A549 (cell line): Measurements from ENCODE around the gene EDNRA. TPM values are rescaled to one million over a fixed set of nuclear protein-coding genes. Genes with fewer than 3 reads are reported as not detected.

Experiments used
- ATAC-seq, 2 experiments: fragments of 200-7000 bp in 1 of 2; fragments of >200 bp in 1 of 2; cut with Nextera tagmentation in 1 of 2; cut with Tn5 transposase in 1 of 2; 3 replicates each; pipeline versions ENCODE4 v1.8.0 to v1.9.1; 2018 to 2020; ENCODE audit warnings: mild to moderate bottlenecking in 1 of 2, moderate library complexity in 1 of 2
- CTCF ChIA-PET: fragments of 300-600 bp; sonication (Branson Sonifier 250); formaldehyde crosslinking; extraction: SDS; loops from one replicate; lab custom pipeline; 2021; ENCODE audit warnings: antibody characterized with exemption, inconsistent platforms; lab: Yijun Ruan, JAX
- POLR2A ChIA-PET: fragments of 350-600 bp; formaldehyde crosslinking; extraction: SDS; loops from one replicate; lab custom pipeline; 2021; ENCODE audit warnings: antibody characterized with exemption, inconsistent platforms; lab: Yijun Ruan, JAX
- DNase-seq, 2 experiments: peaks; one replicate each; pipeline versions ENCODE4 v3.0.0 to v3.0.0-alpha.2; 2011 to 2016; ENCODE audit warnings: low read depth in 1 of 2, low spot score in 1 of 2
- FAIRE-seq: peaks from 2 replicates; lab custom pipeline; 2011; peaks lifted over from hg19 to GRCh38; lab: Jason Lieb, UNC
- H3K27ac ChIP-seq, 2 experiments: fragments of >200 bp; sonication (Bioruptor Twin); formaldehyde crosslinking; 3 replicates each; pipeline ENCODE4 v1.5.1; 2016 to 2017
- H3K4me1 ChIP-seq: fragments of >200 bp; sonication (Bioruptor Twin); formaldehyde crosslinking; 3 replicates; pipeline ENCODE4 v1.6.1; 2016
- H3K4me2 ChIP-seq: fragments of >200 bp; sonication (Bioruptor Twin); formaldehyde crosslinking; 3 replicates; pipeline ENCODE4 v1.6.1; 2016
- H3K4me3 ChIP-seq: fragments of >200 bp; sonication (Bioruptor Twin); formaldehyde crosslinking; 3 replicates; pipeline ENCODE4 v1.5.1; 2016
- H3K9me3 ChIP-seq: fragments of >200 bp; sonication (Bioruptor Twin); formaldehyde crosslinking; 3 replicates; pipeline ENCODE4 v1.6.1; 2016
- CBX8 ChIP-seq: fragments of 200-600 bp; sonication (generic); IDR thresholded peaks from 2 replicates; pipeline ENCODE4 v1.6.1; 2016
- CEBPB ChIP-seq, 2 experiments: fragments of >200 bp in 1 of 2; sonication (Bioruptor Twin) in 1 of 2; formaldehyde crosslinking in 1 of 2; IDR thresholded peaks; 2 replicates each; pipeline ENCODE4 v1.6.1; 2012 to 2016
- CHD4 ChIP-seq: fragments of 200-600 bp; sonication (generic); IDR thresholded peaks from 2 replicates; pipeline ENCODE4 v1.6.1; 2016; ENCODE audit warnings: antibody characterized with exemption, mild to moderate bottlenecking, borderline replicate concordance
- EHF ChIP-seq: fragments of 250-450 bp; sonication (Bioruptor Pico); IDR thresholded peaks from 2 replicates; pipeline ENCODE4 v1.5.0; 2020; ENCODE audit warnings: mild to moderate bottlenecking
- ESRRA ChIP-seq: fragments of 150-350 bp; IDR thresholded peaks from 2 replicates; pipeline ENCODE4 v1.6.1; 2014; ENCODE audit warnings: mild to moderate bottlenecking, low read length, borderline replicate concordance
- FOSL2 ChIP-seq, 2 experiments: fragments of 450-650 bp in 1 of 2; fragments of >200 bp in 1 of 2; sonication (Bioruptor Twin) in 1 of 2; formaldehyde crosslinking; IDR thresholded peaks; 2 replicates each; pipeline versions ENCODE4 v1.5.0 to v1.6.1; 2016 to 2020; ENCODE audit warnings: mild to moderate bottlenecking in 1 of 2, moderate library complexity in 1 of 2
- GATA3 ChIP-seq: IDR thresholded peaks from 2 replicates; pipeline ENCODE4 v1.6.1; 2012; ENCODE audit warnings: borderline replicate concordance
- HDAC2 ChIP-seq: fragments of 200-600 bp; sonication (generic); IDR thresholded peaks from 2 replicates; pipeline ENCODE4 v1.6.1; 2016
- HOXA7 ChIP-seq: fragments of 250-450 bp; sonication (Bioruptor Pico); IDR thresholded peaks from 2 replicates; pipeline ENCODE4 v1.5.0; 2020; ENCODE audit warnings: mild to moderate bottlenecking, moderate library complexity
- HOXB5 ChIP-seq: fragments of 250-450 bp; sonication (Bioruptor Pico); IDR thresholded peaks from 2 replicates; pipeline ENCODE4 v1.5.0; 2020; ENCODE audit warnings: mild to moderate bottlenecking, moderate library complexity
- JUNB ChIP-seq: fragments of >200 bp; sonication (Bioruptor Twin); formaldehyde crosslinking; IDR thresholded peaks from 2 replicates; pipeline ENCODE4 v1.6.1; 2016
- KDM5A ChIP-seq: fragments of 200-600 bp; sonication (generic); IDR thresholded peaks from 2 replicates; pipeline ENCODE4 v1.6.1; 2016; ENCODE audit warnings: antibody characterized with exemption, mild to moderate bottlenecking
- MAFK ChIP-seq: fragments of 450-650 bp; IDR thresholded peaks from 2 replicates; pipeline ENCODE4 v1.6.1; 2014; ENCODE audit not compliant: partially characterized antibody
- MAZ ChIP-seq: fragments of 150-350 bp; IDR thresholded peaks from 2 replicates; pipeline ENCODE4 v1.6.1; 2014; ENCODE audit warnings: antibody characterized with exemption, low read depth, low read length, borderline replicate concordance
- NPAS2 ChIP-seq: fragments of 250-450 bp; sonication (Bioruptor Pico); IDR thresholded peaks from 2 replicates; pipeline ENCODE4 v1.8.0; 2022; ENCODE audit warnings: mild to moderate bottlenecking, moderate library complexity, borderline replicate concordance
- RARB ChIP-seq: fragments of 250-450 bp; sonication (Bioruptor Pico); IDR thresholded peaks from 2 replicates; pipeline ENCODE4 v1.8.0; 2021; ENCODE audit warnings: mild to moderate bottlenecking, moderate library complexity
- RFX5 ChIP-seq: fragments of 450-650 bp; IDR thresholded peaks from 2 replicates; pipeline ENCODE4 v1.7.1; 2014; ENCODE audit warnings: antibody characterized with exemption, mild to moderate bottlenecking, moderate library complexity
- RNF2 ChIP-seq: fragments of 200-600 bp; sonication (generic); IDR thresholded peaks from 2 replicates; pipeline ENCODE4 v1.6.1; 2016; ENCODE audit warnings: low read depth, mild to moderate bottlenecking, antibody characterized with exemption, moderate library complexity, borderline replicate concordance
- SREBF2 ChIP-seq: fragments of 450-650 bp; IDR thresholded peaks from 2 replicates; pipeline ENCODE4 v1.6.1; 2014; ENCODE audit warnings: mild to moderate bottlenecking, moderate library complexity
- TFCP2L1 ChIP-seq: fragments of 250-450 bp; sonication (Bioruptor Pico); IDR thresholded peaks from 2 replicates; pipeline ENCODE4 v1.5.0; 2021; ENCODE audit warnings: mild to moderate bottlenecking
- TP53 ChIP-seq: fragments of 250-450 bp; sonication (Bioruptor Pico); IDR thresholded peaks from 2 replicates; pipeline ENCODE4 v1.5.0; 2021; ENCODE audit warnings: mild to moderate bottlenecking, moderate library complexity
- USF2 ChIP-seq: fragments of 450-650 bp; IDR thresholded peaks from 2 replicates; pipeline ENCODE4 v1.6.1; 2014; ENCODE audit warnings: antibody characterized with exemption
- ZC3H11A ChIP-seq: fragments of 450-650 bp; IDR thresholded peaks from 2 replicates; pipeline ENCODE4 v1.6.1; 2014; ENCODE audit warnings: antibody characterized with exemption, mild to moderate bottlenecking
- ZNF302 ChIP-seq: fragments of 250-450 bp; sonication (Bioruptor Pico); IDR thresholded peaks from 2 replicates; pipeline ENCODE4 v1.9.0; 2021; ENCODE audit warnings: inconsistent platforms, mild to moderate bottlenecking, moderate library complexity
- WGBS: methylation state at CpG from one replicate; pipeline ENCODE4 v1.1.6; 2017; ENCODE audit errors: missing lambda C conversion rate; 5-methylcytosine and 5-hydroxymethylcytosine counted together
- polyA plus RNA-seq, 4 experiments: library from polyadenylated mRNA; depleted of rRNA in 3 of 4; stranded (reverse); fragments of >200 nt; fragmentation: RNase III in 1 of 4; extraction: RNeasy Plus Mini Kit Qiagen cat#74134 plus additional on column Dnase treatment in 1 of 4; gene quantifications; 2 replicates in 3 of 4; 3 replicates in 1 of 4; pipeline ENCODE4 v1.2.3, GENCODE V29; 2011 to 2017
- TF ChIP-seq, protein P1 (sequence below): IDR thresholded peaks from 2 replicates; pipeline ENCODE4 v1.6.1; 2012
- TF ChIP-seq, protein P2 (sequence below): fragments of 150-350 bp; IDR thresholded peaks from 2 replicates; pipeline ENCODE4 v1.6.1; 2014; ENCODE audit warnings: low read depth, mild to moderate bottlenecking, low read length

EDNRA gene
- polyA plus RNA-seq, 2 of the 4 experiments (the other 2 are of a cell fraction), result 0.09 to 0.40 TPM

- no peak for ATAC-seq
- Histone ChIP-seq H3K9me3 (no peaks in the 10 kb centered on the region), H3K27ac (no peak overlapping the region), H3K4me2 (no peak overlapping the region), H3K4me3 (no peak overlapping the region), H3K4me1 (no peaks in the 10 kb centered on the region)
- ChIA-PET POLR2A (no interaction called here), CTCF (no interaction called here)
- 41% methylated on average over 5 of the region's 5 CpGs for WGBS
- no peak for DNase-seq
- TF ChIP-seq ESRRA (no peak), TP53 (CRISPR knock-in tag) (no peak), HOXB5 (no peak), CHD4 (no peak), JUNB (no peak), MAZ (no peak), ZNF302 (no peak), ZC3H11A (no peak), USF2 (no peak), CBX8 (no peak)
- TF ChIP-seq, protein P1, sequence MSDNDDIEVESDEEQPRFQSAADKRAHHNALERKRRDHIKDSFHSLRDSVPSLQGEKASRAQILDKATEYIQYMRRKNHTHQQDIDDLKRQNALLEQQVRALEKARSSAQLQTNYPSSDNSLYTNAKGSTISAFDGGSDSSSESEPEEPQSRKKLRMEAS, result no peak
- no peak for FAIRE-seq
Observed at GRCh38 chr4:147456706-147457105, 24.2 kb upstream of the EDNRA start.

- Histone ChIP-seq H3K4me3 (no peak overlapping the region), H3K4me2 (no peak overlapping the region), H3K27ac (no peak overlapping the region), H3K9me3 (no peaks in the 10 kb centered on the region)
- FAIRE-seq (no peak), ATAC-seq (no peak), DNase-seq (no peak)
- 40% methylated on average over 1 of the region's 1 CpG for WGBS
- POLR2A ChIA-PET, result no interaction called here
- TF ChIP-seq, protein P2, sequence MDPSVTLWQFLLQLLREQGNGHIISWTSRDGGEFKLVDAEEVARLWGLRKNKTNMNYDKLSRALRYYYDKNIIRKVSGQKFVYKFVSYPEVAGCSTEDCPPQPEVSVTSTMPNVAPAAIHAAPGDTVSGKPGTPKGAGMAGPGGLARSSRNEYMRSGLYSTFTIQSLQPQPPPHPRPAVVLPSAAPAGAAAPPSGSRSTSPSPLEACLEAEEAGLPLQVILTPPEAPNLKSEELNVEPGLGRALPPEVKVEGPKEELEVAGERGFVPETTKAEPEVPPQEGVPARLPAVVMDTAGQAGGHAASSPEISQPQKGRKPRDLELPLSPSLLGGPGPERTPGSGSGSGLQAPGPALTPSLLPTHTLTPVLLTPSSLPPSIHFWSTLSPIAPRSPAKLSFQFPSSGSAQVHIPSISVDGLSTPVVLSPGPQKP, result no peak
- TF ChIP-seq NPAS2 (CRISPR knock-in tag) (no peak), HOXB5 (no peak)
- TF ChIP-seq, all 56 proteins: peak for 0
- H3K4me1 ChIP-seq, result no peaks in the 10 kb centered on the region
- CTCF ChIA-PET, result no interaction called here
Observed at GRCh38 chr4:147461161-147461560, 19.7 kb upstream of the EDNRA start.

- Histone ChIP-seq H3K4me3 (no peak overlapping the region), H3K4me1 (no peaks in the 10 kb centered on the region), H3K9me3 (no peaks in the 10 kb centered on the region), H3K4me2 (no peak overlapping the region), H3K27ac (no peak overlapping the region)
- no peak for TF ChIP-seq ZC3H11A
- TF ChIP-seq, protein P1, result no peak
- no peak for TF ChIP-seq CHD4
- ATAC-seq (no peak), DNase-seq (no peak), FAIRE-seq (no peak)
- POLR2A ChIA-PET, result no interaction called here
- WGBS, result 71% methylated on average over 4 of the region's 4 CpGs
- CTCF ChIA-PET, result no interaction called here
Observed at GRCh38 chr4:147463065-147463464, 17.8 kb upstream of the EDNRA start.

- DNase-seq (no peak), ATAC-seq (no peak), FAIRE-seq (no peak)
- TF ChIP-seq TFCP2L1 (CRISPR knock-in tag) (no peak), MAFK (no peak), HDAC2 (no peak), USF2 (no peak), SREBF2 (no peak), FOSL2 (IDR thresholded peaks at IDR 0.05) (no peak), FOSL2 (CRISPR knock-in tag; IDR thresholded peaks at IDR 0.05) (no peak), GATA3 (no peak), RFX5 (no peak), RNF2 (no peak), EHF (no peak), RARB (CRISPR knock-in tag) (no peak), KDM5A (no peak), HOXA7 (CRISPR knock-in tag) (no peak), CEBPB (IDR thresholded peaks at IDR 0.05) (no peak), ZC3H11A (no peak)
- TF ChIP-seq, protein P2, result no peak
- no peak overlapping the region for H3K27ac ChIP-seq
- no peaks in the 10 kb centered on the region for H3K9me3 ChIP-seq
- no peak overlapping the region for H3K4me3 ChIP-seq
- H3K4me2 ChIP-seq, result no peak overlapping the region
- ChIA-PET POLR2A (no interaction called here), CTCF (no interaction called here)
- 30% methylated on average over 2 of the region's 2 CpGs for WGBS
- H3K4me1 ChIP-seq, result no peaks in the 10 kb centered on the region
Observed at GRCh38 chr4:147465461-147465860, 15.4 kb upstream of the EDNRA start.
